Superior temporal gyrus (tissue), 1 donor: ENCODE data around the gene SPATA18.
"Not testable (repeated sequence)": the region's sequence is repeated elsewhere in the genome, so short reads cannot be mapped to it uniquely, and the experiment has no call there.

Experiments used
- DNase-seq: peaks from one replicate; pipeline ENCODE4 v3.0.0-alpha.2; 2016; ENCODE audit errors: extremely low spot score

Gene SPATA18

DNA sequence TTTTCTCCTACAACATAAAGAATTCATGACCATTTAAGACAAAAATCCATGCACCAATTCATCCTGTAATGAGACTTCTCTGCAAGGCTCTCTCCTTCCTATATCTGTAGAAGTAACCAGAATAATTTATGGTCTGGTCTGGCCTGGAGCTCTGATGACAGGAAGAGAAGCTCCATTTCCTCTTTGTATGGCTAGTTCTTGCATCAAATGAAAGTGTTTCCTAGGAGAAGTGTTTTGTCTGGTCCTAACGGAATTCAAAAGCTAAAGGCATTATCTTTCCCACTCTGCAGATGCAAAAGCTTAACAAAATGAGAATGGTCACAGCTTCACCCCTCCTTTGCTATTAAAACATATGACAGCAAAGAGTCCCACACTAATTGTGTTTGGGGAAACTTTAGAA, 55.1 kb downstream of the SPATA18 start:
- no peak for DNase-seq

DNA sequence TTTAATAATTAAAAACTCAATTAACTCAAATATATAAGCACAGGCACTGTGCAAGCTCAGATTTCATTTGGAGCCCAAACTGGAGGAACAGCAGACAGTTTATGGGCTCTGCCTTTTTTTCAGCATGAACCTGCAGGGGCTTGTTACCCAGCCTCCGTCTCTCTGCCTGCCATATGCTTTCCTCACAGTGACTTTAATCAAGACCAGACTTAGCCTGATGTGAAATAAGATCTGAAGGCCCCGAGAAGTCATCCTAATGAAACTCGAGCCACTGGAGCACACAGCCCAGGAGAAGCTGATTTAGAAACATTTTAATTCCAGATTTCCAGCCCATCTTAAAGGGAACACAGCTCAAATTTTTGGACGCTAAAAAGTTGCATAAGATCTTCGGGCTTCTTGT, 55.6 kb downstream of the SPATA18 start:
- no peak for DNase-seq

DNA sequence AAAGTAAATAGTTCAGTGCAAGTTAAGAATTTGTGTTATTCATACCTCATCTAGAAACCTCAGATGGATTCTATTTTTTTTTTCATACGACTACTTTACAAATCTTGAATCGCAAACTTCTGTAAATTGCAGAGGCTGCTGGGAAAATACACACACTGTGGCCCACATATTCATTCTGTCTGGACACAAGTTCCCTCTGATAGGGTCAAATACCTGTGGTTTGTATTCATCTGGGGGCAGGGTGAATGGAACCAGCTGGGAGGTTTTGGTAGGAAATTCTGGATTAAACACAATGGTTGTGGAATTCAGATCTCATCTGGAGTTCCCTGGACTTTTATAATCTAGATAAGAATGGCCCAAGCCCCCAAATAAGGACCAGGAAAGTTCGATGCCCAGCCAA, 56.2 kb downstream of the SPATA18 start:
- no peak for DNase-seq

DNA sequence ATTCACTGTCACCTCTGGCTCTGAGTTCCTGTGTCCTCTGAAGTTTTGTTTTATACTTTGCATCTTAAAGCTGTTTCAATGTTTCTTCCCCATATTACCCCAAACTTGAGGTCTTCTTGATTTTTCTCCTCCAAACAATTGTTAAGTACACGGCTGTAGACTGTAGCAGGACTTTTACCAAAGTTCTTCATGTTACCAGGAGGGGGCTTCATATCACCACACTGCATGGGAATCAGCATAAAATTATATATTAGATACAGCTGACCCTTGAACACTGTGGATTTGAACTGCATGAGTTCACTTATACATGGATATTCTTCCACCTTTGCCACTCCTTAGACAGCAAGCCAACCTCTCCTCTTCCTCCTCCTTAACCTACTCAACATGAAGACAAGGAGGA, 56.6 kb downstream of the SPATA18 start:
- no peak for DNase-seq

DNA sequence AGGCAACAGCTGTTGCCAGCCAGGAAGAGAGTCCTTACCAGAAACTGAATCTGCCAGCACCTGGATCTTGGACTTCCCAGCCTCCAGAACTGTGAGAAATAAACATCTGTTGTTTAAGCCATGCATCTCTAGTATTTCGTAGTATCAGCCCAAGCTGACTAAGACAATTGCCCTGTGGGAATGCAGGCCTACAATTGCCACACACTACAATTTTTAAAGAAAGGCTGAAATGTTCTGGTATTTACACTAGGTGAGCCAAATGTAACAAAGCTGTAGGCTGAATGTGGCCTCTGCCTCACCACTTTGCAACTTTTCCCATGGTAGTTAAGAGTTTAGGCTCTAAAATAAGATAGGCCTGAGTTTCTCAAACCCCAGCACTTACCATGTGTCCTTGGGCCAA, 59.1 kb downstream of the SPATA18 start:
- DNase-seq, result no peak

DNA sequence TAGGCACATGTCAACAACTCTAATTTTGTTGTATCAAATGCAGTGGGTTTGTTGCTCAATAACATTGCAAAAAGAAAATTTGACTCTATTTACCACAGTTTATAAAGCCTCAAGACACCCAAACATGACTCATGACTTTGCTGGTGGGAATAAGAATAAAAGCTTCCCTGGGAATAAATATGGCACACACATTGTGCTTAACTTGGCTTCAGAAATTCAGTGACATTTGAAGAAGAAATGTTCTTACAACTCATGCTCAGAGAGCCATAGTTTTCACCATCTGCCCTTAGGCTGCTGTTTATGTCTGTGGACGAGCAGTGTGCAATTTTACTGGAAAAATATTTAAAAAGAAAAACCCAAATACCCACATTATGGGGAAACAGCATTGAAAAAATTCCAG, 60.9 kb downstream of the SPATA18 start:
- no peak for DNase-seq

DNA sequence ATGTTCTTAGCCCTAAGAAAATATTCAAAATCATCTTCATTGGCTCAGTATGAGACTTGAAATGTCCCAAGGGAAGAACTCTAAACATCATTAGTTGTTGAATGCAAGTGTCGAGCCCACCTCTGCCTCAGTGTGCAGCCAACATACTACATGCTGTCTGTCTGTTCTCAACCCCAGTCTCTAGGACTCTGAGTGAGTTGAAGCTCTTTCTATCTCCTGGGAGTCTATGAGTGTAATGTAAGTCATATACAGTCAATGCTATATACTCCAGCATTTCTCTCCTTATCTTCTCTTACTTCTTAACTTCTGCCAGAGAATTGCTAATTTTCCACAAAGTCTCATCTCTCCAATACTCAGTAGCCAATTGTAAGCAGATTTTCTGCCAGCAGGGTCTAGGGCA, 61.3 kb downstream of the SPATA18 start:
- DNase-seq, result no peak

DNA sequence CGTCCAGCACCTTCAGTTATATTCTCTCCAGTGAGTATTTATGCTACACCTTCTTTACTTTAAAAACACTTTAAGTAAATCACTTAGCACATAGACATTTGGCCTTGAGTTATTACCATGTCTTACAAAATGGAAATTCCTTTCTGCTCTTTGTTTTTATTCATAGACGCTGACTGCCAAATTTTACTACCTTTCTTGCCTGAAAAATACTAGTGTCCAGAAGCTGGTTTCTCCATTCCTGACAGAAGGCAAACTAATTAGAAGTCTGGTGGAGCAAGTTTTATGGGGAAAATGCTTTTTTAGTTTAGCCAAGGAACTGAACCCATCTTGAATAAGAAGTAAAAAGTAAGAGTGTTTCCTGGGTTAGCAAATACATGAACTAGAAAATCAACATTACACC, 65.5 kb downstream of the SPATA18 start:
- no peak for DNase-seq

DNA sequence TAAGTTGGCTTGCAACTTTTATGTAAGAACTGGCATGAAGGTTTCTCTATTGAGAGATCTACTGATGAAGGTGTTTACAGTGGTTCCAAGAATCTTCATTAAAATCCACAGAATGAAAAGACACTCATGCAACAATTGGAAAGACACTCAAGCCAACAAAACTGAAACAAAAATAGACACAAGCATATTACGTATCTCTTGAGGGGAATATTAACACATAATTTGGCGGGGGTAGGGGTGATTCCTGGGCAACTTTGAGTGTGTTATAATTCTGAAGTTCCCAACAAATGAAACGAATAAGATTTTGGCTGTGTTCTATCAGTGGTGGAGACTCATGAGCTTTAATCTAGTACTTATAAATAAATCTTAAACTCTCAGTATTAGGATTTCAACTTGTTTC, 75.1 kb downstream of the SPATA18 start:
- no peak for DNase-seq

DNA sequence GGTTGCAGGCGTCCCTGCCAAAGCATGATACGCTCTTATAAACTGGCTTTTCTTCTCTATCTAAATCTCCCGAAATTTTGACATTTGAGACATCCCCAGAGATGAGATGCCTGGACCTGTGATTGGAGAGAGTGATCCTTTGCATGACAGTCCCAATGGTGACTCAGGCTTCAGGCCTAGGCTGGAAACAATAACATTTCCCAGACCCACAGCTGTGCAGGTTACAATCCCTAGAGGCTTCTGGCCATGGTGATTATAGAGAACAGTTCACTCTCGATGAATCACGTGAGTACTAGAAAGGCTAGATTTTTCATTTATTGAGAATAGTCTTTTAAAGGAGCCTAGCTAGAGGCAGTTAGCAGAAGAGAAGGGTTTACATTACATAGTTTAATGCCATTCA, 75.9 kb downstream of the SPATA18 start:
- DNase-seq, result no peak

DNA sequence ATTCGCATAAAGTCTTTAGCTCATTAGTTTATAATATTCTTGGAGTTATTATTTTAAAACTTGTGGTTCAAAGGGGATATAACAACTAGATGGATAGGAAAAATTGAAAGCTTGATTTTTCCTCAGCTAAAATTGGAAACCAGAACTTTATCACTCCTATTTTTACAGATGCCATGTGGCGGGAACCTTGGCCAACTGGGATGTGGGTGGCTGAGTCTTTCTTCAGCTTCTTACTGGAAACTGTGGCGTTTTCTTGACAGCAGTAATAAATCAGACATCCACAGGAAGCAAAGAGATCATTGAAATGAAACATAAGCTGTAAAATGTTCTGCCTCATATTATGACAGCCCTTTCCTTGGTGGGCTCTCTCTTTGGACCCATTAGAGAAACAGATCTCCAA, 84.1 kb downstream of the SPATA18 start:
- DNase-seq, result no peak

DNA sequence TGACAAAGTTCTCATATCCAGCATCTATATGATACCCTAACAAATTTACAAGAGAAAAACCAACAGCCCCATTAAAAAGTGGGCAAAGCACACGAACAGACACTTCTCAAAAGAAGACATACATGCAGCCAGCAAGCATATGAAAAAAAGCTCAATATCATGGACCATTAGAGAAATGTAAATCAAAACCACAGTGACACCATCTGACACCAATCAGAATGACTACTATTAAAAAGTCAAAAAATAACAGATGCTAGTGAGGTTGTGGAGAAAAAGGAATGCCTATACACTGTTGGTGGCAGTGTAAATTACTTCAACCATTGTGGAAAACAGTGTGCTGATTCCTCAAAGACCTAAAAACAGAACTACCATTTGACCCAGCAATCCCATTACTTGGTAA, 86.0 kb downstream of the SPATA18 start:
- not testable (repeated sequence) for DNase-seq

DNA sequence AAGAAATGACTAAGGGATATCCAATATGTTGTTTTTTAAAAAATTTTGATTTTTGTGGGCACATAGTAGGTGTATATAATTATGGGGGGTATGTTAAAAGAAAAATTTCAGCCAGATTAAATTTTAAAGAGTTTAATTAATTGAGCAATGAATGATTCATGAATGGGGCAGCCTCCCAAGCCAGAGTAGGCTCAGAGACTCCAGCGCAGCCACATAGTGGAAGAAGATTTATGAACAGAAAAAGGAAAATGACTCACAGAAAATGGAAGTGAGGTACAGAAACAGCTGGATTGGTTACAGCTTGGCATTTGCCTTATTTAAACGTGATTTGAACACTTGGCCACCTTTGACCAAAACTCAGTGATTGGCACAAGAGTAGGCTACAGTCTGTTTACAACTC, 91.7 kb downstream of the SPATA18 start:
- DNase-seq, result no peak

DNA sequence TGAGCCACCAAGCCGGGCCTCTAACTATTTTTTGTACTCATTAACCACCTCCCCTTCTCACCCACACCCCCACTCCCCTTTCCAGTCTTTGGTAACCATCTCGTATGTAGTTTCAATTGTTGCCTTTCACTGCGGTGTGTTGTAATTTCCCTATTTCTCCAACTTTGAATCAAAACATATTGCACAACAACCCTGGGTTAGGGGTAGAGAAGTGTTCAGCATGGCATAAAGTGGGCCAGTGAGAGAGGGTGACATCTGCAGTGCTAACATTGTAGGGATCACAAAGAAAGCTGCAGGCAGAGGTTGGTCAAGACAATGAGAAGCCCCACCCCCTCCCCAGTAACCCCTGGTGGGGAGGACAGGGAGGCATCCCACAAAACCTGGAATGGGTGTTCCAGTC, 92.7 kb downstream of the SPATA18 start:
- no peak for DNase-seq

DNA sequence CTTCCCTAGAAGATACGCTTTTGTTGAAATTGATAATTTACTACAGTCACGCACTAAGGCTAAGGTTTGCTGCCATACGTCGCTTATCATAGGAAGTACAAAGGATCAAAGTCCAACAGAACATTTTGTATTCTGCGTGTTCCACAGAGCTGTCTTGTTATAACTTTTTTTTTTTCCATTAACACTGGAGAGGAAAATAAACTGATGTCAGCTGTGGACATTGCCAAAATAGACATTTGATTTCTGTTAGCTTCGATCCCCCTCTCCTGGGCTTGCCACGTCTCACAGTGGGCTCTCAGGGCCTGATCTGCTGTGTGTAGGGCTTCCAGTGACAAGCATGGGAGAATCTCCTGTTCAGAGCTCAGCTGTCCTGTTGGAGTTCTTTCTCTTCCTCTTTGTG, 93.3 kb downstream of the SPATA18 start:
- DNase-seq, result no peak
